Lower leg skin (tissue), 3 donors: Measurements from ENCODE around the gene SLC25A13.

ENCODE experiments used
- CTCF ChIP-seq, 3 donors: fragments of 450-650 bp; IDR thresholded peaks; one replicate each; pipeline ENCODE4 v1.5.1; 2016; ENCODE audit warnings: antibody characterized with exemption in 3 of 3, mild to moderate bottlenecking in 3 of 3, moderate library complexity in 2 of 3
- POLR2A ChIP-seq, 2 donors: fragments of 450-650 bp; IDR thresholded peaks; one replicate each; pipeline ENCODE4 v1.6.1; 2016 to 2017; ENCODE audit warnings: antibody characterized with exemption in 2 of 2, mild to moderate bottlenecking in 1 of 2, moderate library complexity in 1 of 2

GRCh38 chr7:96253441-96253840 lies 68.5 kb downstream of the SLC25A13 start:
- TF ChIP-seq CTCF (IDR thresholded peaks at IDR 0.05) = no peak
- TF ChIP-seq POLR2A (IDR thresholded peaks at IDR 0.05) = no peak
